ENCODE data around the gene WDR90. TPM values are rescaled to one million over a fixed set of nuclear protein-coding genes. Genes with fewer than 3 reads are reported as not detected.

WDR90 gene
- total and polyA plus RNA-seq, 2 donors from 2014 or later, result 10.6 to 51.6 TPM

GRCh38 chr16:693364-693763, 44.2 kb downstream of the WDR90 start:
- peaks cover 4% of the 10 kb centered on the region for H3K27me3 ChIP-seq (ENCODE audit: control insufficient read depth, insufficient read depth, low read length)
- H3K36me3 ChIP-seq (ENCODE audit: control insufficient read depth in 2 of 3, insufficient read depth in 3 of 3, low read length in 3 of 3), result no peaks in the 10 kb centered on the region
- H3K9me3 ChIP-seq (ENCODE audit: control insufficient read depth in 2 of 3, insufficient read depth in 1 of 3, low read length in 3 of 3), result no peaks in the 10 kb centered on the region
- H3K9ac ChIP-seq (ENCODE audit: low read length in 3 of 3), result no peak overlapping the region
- intact Hi-C loops (cut with DNase I), result no loop called here
- H3K27ac ChIP-seq (ENCODE audit: low read depth in 2 of 2, low read length in 2 of 2), result no peak overlapping the region
- FAIRE-seq (no peak), DNase-seq (no peak)
- TF ChIP-seq, protein P1, sequence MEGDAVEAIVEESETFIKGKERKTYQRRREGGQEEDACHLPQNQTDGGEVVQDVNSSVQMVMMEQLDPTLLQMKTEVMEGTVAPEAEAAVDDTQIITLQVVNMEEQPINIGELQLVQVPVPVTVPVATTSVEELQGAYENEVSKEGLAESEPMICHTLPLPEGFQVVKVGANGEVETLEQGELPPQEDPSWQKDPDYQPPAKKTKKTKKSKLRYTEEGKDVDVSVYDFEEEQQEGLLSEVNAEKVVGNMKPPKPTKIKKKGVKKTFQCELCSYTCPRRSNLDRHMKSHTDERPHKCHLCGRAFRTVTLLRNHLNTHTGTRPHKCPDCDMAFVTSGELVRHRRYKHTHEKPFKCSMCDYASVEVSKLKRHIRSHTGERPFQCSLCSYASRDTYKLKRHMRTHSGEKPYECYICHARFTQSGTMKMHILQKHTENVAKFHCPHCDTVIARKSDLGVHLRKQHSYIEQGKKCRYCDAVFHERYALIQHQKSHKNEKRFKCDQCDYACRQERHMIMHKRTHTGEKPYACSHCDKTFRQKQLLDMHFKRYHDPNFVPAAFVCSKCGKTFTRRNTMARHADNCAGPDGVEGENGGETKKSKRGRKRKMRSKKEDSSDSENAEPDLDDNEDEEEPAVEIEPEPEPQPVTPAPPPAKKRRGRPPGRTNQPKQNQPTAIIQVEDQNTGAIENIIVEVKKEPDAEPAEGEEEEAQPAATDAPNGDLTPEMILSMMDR (IDR thresholded peaks at IDR 0.05; ENCODE audit: borderline replicate concordance, extremely low read depth, insufficient read depth), result no peak
- peaks cover 0 to 17% (median 0%) of the 10 kb centered on the region in 3 donors for H3K4me1 ChIP-seq (ENCODE audit: control insufficient read depth in 2 of 3, insufficient read depth in 2 of 3, low read depth in 1 of 3, low read length in 3 of 3)
- no peak overlapping the region for H3K4me3 ChIP-seq (ENCODE audit: low read length in 3 of 3)

- Histone ChIP-seq H3K9me3 (ENCODE audit: control insufficient read depth in 2 of 3, insufficient read depth in 1 of 3, low read length in 3 of 3) (no peaks in the 10 kb centered on the region), H3K36me3 (ENCODE audit: control insufficient read depth in 2 of 3, insufficient read depth in 3 of 3, low read length in 3 of 3) (no peaks in the 10 kb centered on the region), H3K4me1 (ENCODE audit: control insufficient read depth in 2 of 3, insufficient read depth in 2 of 3, low read depth in 1 of 3, low read length in 3 of 3) (peaks cover 0 to 16% (median 0%) of the 10 kb centered on the region in 3 donors), H3K9ac (ENCODE audit: low read length in 3 of 3) (no peak overlapping the region), H3K27ac (ENCODE audit: low read depth in 2 of 2, low read length in 2 of 2) (no peak overlapping the region), H3K27me3 (ENCODE audit: control insufficient read depth, insufficient read depth, low read length) (peaks cover 4% of the 10 kb centered on the region), H3K4me3 (ENCODE audit: low read length in 3 of 3) (no peak overlapping the region)
- peak in 1 of 5 donors; percentile 23 for DNase-seq
- intact Hi-C loops (cut with DNase I), result no loop called here
- TF ChIP-seq, protein P1 (IDR thresholded peaks at IDR 0.05; ENCODE audit: borderline replicate concordance, extremely low read depth, insufficient read depth), result no peak
- no peak for FAIRE-seq
Measured at GRCh38 chr16:693766-694165, 44.6 kb downstream of the WDR90 start.

- DNase-seq (no peak), FAIRE-seq (no peak)
- peaks cover 0 to 10% (median 0%) of the 10 kb centered on the region in 3 donors for H3K4me1 ChIP-seq (ENCODE audit: control insufficient read depth in 2 of 3, insufficient read depth in 2 of 3, low read depth in 1 of 3, low read length in 3 of 3)
- no peak overlapping the region for H3K9ac ChIP-seq (ENCODE audit: low read length in 3 of 3)
- intact Hi-C loops (cut with DNase I), result no loop called here
- H3K9me3 ChIP-seq (ENCODE audit: control insufficient read depth in 2 of 3, insufficient read depth in 1 of 3, low read length in 3 of 3), result no peaks in the 10 kb centered on the region
- H3K27ac ChIP-seq (ENCODE audit: low read depth in 2 of 2, low read length in 2 of 2), result no peak overlapping the region
- no peaks in the 10 kb centered on the region for H3K36me3 ChIP-seq (ENCODE audit: control insufficient read depth in 2 of 3, insufficient read depth in 3 of 3, low read length in 3 of 3)
- H3K27me3 ChIP-seq (ENCODE audit: control insufficient read depth, insufficient read depth, low read length), result peaks cover 4% of the 10 kb centered on the region
- TF ChIP-seq, protein P1 (IDR thresholded peaks at IDR 0.05; ENCODE audit: borderline replicate concordance, extremely low read depth, insufficient read depth), result no peak
- no peak overlapping the region for H3K4me3 ChIP-seq (ENCODE audit: low read length in 3 of 3)
Measured at GRCh38 chr16:694187-694862, 45.2 kb downstream of the WDR90 start.

Measured in kidney (tissue), 14 donors.